ENCODE results near the gene RFX7.

Gene RFX7

DNA sequence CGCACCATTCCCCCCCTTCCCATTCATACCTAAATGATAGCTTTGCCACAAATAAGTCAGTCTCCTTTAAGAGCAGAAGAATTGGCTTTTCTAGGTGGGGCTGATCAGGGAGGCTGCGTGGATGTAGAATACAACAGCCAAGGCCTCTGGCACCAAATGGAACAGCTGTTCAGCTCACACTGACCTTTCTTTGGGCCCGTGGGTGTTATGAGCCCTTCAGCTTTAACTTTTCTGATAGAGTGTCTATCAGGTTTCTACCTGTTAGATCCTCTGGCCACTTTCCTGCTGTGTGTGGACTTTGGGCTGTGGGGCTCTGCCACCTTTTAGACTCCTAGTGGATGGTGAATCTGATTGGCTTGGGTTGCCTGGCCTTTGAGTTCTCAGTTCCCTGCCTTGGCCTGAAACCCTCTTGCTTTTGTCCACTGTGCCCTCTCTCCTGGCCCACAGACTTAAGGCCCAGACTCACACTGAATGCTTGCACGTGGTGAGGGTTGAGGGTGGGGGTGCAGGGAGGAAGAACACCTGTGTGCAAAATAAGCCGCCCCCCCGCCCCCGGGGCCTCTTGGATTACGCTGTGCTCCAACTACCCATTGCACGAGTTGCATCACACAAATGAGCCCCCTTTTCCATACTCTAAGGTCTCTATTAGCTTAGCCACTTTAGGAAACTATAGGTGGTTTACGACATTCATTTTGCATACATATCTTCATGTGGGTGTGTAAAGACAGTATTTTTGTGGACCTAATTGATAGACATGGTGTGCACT lies 1.3 kb upstream of the RFX7 start:
- POLR2A ChIA-PET: interaction anchor here (0.6 to 1.1 kb wide), 2 partner anchors 41 to 199 kb away, joined by 3 to 5 read pairs; no protein-coding TSS in a partner anchor
- DNase-seq (ENCODE audit: extremely low spot score): peak; percentile 28
- TF ChIP-seq, protein P1, sequence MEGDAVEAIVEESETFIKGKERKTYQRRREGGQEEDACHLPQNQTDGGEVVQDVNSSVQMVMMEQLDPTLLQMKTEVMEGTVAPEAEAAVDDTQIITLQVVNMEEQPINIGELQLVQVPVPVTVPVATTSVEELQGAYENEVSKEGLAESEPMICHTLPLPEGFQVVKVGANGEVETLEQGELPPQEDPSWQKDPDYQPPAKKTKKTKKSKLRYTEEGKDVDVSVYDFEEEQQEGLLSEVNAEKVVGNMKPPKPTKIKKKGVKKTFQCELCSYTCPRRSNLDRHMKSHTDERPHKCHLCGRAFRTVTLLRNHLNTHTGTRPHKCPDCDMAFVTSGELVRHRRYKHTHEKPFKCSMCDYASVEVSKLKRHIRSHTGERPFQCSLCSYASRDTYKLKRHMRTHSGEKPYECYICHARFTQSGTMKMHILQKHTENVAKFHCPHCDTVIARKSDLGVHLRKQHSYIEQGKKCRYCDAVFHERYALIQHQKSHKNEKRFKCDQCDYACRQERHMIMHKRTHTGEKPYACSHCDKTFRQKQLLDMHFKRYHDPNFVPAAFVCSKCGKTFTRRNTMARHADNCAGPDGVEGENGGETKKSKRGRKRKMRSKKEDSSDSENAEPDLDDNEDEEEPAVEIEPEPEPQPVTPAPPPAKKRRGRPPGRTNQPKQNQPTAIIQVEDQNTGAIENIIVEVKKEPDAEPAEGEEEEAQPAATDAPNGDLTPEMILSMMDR (IDR thresholded peaks at IDR 0.05; ENCODE audit: control extremely low read depth, extremely low read depth, low read depth, missing control alignments): no peak
- CTCF ChIA-PET: interaction anchor here (0.7 to 2.5 kb wide), 52 partner anchors 8 to 1283 kb away, joined by 3 to 69 read pairs (median 4); partner anchors contain the start of genes MNS1 and TEX9

DNA sequence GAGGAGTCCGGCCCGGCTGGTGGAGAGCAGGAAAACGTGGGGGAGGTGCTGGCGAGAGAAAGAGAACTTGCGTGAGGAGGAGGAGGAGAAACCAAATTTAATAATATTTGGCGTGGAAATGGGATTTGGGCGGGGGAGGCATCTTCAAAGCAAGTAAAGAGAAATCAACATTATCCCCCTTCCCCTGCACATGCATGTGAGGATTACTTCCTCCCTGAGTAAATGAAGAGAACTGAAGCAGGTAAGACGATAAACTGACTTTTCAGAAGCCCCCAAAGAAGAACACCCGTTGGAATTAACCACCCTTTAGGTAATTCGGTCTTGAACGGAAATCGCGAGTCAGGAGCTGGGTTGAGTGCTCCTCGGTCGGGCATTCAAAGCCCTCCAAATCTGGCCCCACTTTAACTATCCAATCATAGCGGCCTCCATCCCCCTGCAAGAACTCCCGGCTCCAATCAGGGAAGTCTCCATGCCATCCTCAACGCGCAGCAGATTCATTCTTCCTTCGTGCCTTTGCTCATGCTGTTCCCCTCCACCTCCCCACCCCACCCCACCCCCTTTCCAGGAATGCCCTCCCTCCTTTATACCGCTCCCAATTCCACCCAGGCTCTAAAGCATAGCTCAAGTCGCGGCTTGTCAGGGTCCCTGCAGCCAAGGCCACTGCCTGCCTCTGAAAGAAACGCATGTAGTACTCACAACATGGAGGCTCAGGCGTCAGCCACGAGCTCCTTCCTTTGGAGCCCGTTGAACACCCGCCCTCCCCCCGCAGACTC lies 545 bp upstream of the RFX7 start:
- CTCF ChIA-PET: interaction anchor here (1.0 to 2.5 kb wide), 25 partner anchors 8 to 414 kb away, joined by 3 to 69 read pairs (median 7); partner anchors contain the start of genes MNS1 and TEX9
- TF ChIP-seq, protein P1 (IDR thresholded peaks at IDR 0.05; ENCODE audit: control extremely low read depth, extremely low read depth, low read depth, missing control alignments): no peak
- DNase-seq (ENCODE audit: extremely low spot score): peak; percentile 53
- POLR2A ChIA-PET: interaction anchor here (0.6 to 1.1 kb wide), 2 partner anchors 40 to 200 kb away, joined by 3 to 5 read pairs; no protein-coding TSS in a partner anchor

DNA sequence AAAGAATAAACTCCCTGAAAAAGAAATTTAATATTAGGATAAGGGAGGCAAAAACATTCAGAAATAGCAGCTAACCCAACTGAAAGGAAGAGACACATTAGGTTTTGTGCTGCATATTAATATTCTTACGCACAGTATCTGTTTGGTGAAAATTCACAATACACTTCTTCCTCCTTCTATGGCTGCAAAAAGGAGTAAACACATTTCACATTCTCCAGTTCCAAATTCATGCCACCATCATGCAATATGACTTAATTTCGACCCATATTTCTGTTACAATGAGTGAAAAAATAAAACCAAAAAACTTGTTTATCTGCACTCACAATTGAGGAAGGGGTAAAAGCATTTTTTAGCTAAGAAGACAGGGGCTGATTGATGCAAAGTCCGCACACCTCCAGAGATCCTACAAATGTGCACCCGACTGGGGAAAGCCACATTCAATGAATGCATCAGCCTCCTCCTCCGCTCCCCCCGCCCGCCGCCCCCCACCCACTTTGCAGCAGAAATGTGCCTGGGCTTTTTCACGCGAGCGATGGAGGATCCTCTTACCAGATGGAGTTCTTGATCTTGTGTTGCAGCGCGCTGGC lies 1.0 kb downstream of the RFX7 start:
- no peak for DNase-seq (ENCODE audit: extremely low spot score)
- TF ChIP-seq, protein P1 (IDR thresholded peaks at IDR 0.05; ENCODE audit: control extremely low read depth, extremely low read depth, low read depth, missing control alignments): no peak
- POLR2A ChIA-PET: no interaction called here
- CTCF ChIA-PET: no interaction called here

DNA sequence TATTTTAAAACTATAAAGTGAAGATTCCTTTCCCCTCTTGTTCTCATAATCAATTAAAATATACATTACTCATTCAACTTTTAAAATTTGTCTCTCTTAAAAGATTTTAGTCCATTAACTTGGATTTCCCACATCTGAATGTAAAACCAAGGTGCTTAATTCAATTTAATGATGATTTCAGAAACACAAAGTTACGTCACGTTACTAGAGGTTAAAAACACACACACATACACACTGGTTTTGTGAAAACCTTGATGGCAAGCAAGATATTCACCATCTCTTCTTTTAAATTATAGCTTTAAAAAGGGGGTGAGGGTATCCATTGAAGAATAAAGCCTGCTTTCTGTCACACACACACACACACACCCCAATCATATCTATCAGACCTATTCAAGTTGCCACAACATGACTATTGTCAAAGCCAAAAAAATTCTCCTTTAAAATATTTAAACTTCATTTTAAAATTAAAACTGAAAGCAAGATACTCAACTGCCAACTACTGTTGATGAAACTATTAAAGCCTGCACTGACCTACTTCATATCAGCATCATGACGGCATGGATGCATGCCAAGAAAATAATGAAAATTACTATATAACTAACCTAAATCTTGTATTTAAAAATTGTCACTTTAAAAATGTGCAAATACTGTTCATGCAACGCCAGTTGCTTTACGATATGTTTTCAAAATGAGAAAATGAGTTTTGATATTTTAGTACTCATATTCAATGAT lies 2.1 kb downstream of the RFX7 start:
- DNase-seq (ENCODE audit: extremely low spot score): no peak
- ChIA-PET CTCF (no interaction called here), POLR2A (no interaction called here)
- TF ChIP-seq, protein P1 (IDR thresholded peaks at IDR 0.05; ENCODE audit: control extremely low read depth, extremely low read depth, low read depth, missing control alignments): no peak

DNA sequence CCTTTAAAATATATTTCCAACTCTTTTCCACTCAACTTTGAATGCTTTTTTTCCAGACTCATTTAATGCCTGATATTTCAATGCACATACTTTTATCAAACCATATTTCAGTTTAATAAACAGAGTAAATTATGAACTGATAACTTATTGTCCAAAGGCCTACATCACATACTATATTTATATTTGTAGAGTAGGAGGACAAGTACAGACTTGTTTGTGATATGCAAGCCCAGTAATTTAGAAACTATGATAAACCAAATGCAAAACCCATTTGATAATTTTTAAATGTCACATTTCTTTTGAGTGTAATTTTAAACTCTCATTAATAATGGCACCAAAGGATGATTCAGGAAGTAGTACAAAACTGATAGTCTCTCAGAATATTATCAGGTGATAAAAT lies 3.3 kb downstream of the RFX7 start:
- TF ChIP-seq, protein P1 (IDR thresholded peaks at IDR 0.05; ENCODE audit: control extremely low read depth, extremely low read depth, low read depth, missing control alignments): no peak
- POLR2A ChIA-PET: no interaction called here
- DNase-seq (ENCODE audit: extremely low spot score): no peak
- CTCF ChIA-PET: interaction anchor here (1.3 kb wide), 1 partner anchor 9 kb away, joined by 5 read pairs; no protein-coding TSS in a partner anchor
